ENCODE results near the gene AGO3.

AGO3 gene

GRCh38 chr1:35894656-35895055 lies 36.2 kb upstream of the AGO3 start:
- DNase-seq (ENCODE audit: extremely low read depth, low read depth), result no peak
- TF ChIP-seq CTCF (IDR thresholded peaks at IDR 0.05; ENCODE audit: low read depth, low read length, missing control alignments), result no peak
- no peak overlapping the region for H3K4me3 ChIP-seq (replicated peaks; ENCODE audit: low read depth, low read length)

GRCh38 chr1:35899941-35900340 lies 31.0 kb upstream of the AGO3 start:
- TF ChIP-seq CTCF (IDR thresholded peaks at IDR 0.05; ENCODE audit: low read depth, low read length, missing control alignments), result no peak
- no peak for DNase-seq (ENCODE audit: extremely low read depth, low read depth)
- no peak overlapping the region for H3K4me3 ChIP-seq (replicated peaks; ENCODE audit: low read depth, low read length)

- no peak for TF ChIP-seq CTCF (IDR thresholded peaks at IDR 0.05; ENCODE audit: low read depth, low read length, missing control alignments)
- H3K4me3 ChIP-seq (replicated peaks; ENCODE audit: low read depth, low read length), result no peak overlapping the region
- DNase-seq (ENCODE audit: extremely low read depth, low read depth), result no peak
These were observed 29.7 kb upstream of the AGO3 start for GRCh38 chr1:35901235-35901634.

- H3K4me3 ChIP-seq (replicated peaks; ENCODE audit: low read depth, low read length), result no peak overlapping the region
- no peak for DNase-seq (ENCODE audit: extremely low read depth, low read depth)
- no peak for TF ChIP-seq CTCF (IDR thresholded peaks at IDR 0.05; ENCODE audit: low read depth, low read length, missing control alignments)
These were observed 28.2 kb upstream of the AGO3 start for GRCh38 chr1:35902671-35903070.

- TF ChIP-seq CTCF (IDR thresholded peaks at IDR 0.05; ENCODE audit: low read depth, low read length, missing control alignments), result no peak
- H3K4me3 ChIP-seq (replicated peaks; ENCODE audit: low read depth, low read length), result no peak overlapping the region
- no peak for DNase-seq (ENCODE audit: extremely low read depth, low read depth)
These were observed 16.2 kb upstream of the AGO3 start for GRCh38 chr1:35914717-35915116.

GRCh38 chr1:35915693-35916092 lies 15.2 kb upstream of the AGO3 start:
- H3K4me3 ChIP-seq (replicated peaks; ENCODE audit: low read depth, low read length), result no peak overlapping the region
- DNase-seq (ENCODE audit: extremely low read depth, low read depth), result no peak
- no peak for TF ChIP-seq CTCF (IDR thresholded peaks at IDR 0.05; ENCODE audit: low read depth, low read length, missing control alignments)

- H3K4me3 ChIP-seq (replicated peaks; ENCODE audit: low read depth, low read length), result no peak overlapping the region
- peak; percentile 22 for DNase-seq (ENCODE audit: extremely low read depth, low read depth)
- no peak for TF ChIP-seq CTCF (IDR thresholded peaks at IDR 0.05; ENCODE audit: low read depth, low read length, missing control alignments)
These were observed 7.1 kb upstream of the AGO3 start for GRCh38 chr1:35923791-35924221.

All from HFF-Myc (cell line).